ENCODE results near the gene NDUFA12.

DNA sequence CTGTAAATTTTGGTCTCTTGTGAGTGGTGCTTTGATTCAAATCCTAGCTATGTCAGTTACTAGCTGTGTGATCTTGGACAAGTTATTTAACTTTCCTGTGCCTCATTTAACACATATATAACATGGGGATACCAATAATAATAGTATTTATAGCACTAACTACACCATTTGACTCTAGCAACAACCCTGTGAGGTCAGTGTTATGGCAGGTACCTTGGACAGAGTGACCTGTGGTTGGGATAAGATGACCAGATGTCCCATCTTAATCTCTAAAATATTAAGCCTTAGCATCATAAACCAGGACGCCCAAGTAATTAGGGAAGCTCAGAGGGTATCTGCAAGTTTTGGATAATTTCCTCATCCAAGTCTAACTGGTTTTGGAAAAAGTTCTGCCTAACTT is 73.7 kb downstream of the NDUFA12 start:
- TF ChIP-seq, protein P1, sequence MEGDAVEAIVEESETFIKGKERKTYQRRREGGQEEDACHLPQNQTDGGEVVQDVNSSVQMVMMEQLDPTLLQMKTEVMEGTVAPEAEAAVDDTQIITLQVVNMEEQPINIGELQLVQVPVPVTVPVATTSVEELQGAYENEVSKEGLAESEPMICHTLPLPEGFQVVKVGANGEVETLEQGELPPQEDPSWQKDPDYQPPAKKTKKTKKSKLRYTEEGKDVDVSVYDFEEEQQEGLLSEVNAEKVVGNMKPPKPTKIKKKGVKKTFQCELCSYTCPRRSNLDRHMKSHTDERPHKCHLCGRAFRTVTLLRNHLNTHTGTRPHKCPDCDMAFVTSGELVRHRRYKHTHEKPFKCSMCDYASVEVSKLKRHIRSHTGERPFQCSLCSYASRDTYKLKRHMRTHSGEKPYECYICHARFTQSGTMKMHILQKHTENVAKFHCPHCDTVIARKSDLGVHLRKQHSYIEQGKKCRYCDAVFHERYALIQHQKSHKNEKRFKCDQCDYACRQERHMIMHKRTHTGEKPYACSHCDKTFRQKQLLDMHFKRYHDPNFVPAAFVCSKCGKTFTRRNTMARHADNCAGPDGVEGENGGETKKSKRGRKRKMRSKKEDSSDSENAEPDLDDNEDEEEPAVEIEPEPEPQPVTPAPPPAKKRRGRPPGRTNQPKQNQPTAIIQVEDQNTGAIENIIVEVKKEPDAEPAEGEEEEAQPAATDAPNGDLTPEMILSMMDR (IDR thresholded peaks at IDR 0.05; ENCODE audit: insufficient read depth, low read depth, low read length) = no peak
- no peak for TF ChIP-seq EZH2 (IDR thresholded peaks at IDR 0.05; ENCODE audit: insufficient read depth, low read length)
